HepG2 (cell line): ENCODE measurements around the gene ORMDL3. TPM values are rescaled to one million over a fixed set of nuclear protein-coding genes. Genes with fewer than 3 reads are reported as not detected.

Source experiments
- ATAC-seq: fragments of 200-7000 bp; cut with Tn5 transposase; 3 replicates; pipeline ENCODE4 v1.9.1; 2020; ENCODE audit warnings: mild to moderate bottlenecking, moderate library complexity
- BruUV-seq: library from RNA; stranded (reverse); fragments of 400-500 nt; replicated peaks from 2 replicates; lab custom pipeline; 2021; lab: Mats Ljungman, UMichigan
- CTCF ChIA-PET: fragments of 300-600 bp; formaldehyde crosslinking; extraction: SDS; loops from one replicate; lab custom pipeline; 2021; ENCODE audit warnings: low total read pairs, inconsistent platforms, low intra/inter-chr PET ratio; lab: Yijun Ruan, JAX
- POLR2A ChIA-PET: fragments of 350-600 bp; sonication (Branson Sonifier 250); formaldehyde crosslinking; loops from one replicate; lab custom pipeline; 2020; ENCODE audit warnings: antibody characterized with exemption, inconsistent platforms; lab: Yijun Ruan, JAX
- DNase-seq: peaks from one replicate; pipeline ENCODE4 v3.0.0-alpha.2; 2015; ENCODE audit warnings: low spot score
- FAIRE-seq: peaks from 3 replicates; lab custom pipeline; 2011; peaks lifted over from hg19 to GRCh38; lab: Jason Lieb, UNC
- H2AFZ ChIP-seq: one replicate; pipeline ENCODE4 v1.6.1; 2011; ENCODE audit warnings: low read length, inconsistent platforms
- H3K27ac ChIP-seq: fragments of 300-600 bp; 3 replicates; pipeline ENCODE4 v1.8.0; 2011; ENCODE audit warnings: mixed run types, mild to moderate bottlenecking, mixed read lengths, low read length, inconsistent platforms; ENCODE audit not compliant: insufficient read depth; ENCODE audit errors: extremely low read length
- H3K27me3 ChIP-seq, 2 experiments: fragments of 200-600 bp in 1 of 2; 2 replicates in 1 of 2; 3 replicates in 1 of 2; pipeline versions ENCODE4 v1.6.0 to v1.8.0; 2011; ENCODE audit warnings: low read length in 2 of 2, mild to moderate bottlenecking in 2 of 2, moderate library complexity in 2 of 2, inconsistent platforms in 1 of 2; ENCODE audit not compliant: insufficient read depth in 2 of 2, control insufficient read depth in 1 of 2
- H3K36me3 ChIP-seq, 2 experiments: fragments of 200-600 bp in 1 of 2; replicated peaks in 1 of 2; 2 replicates in 1 of 2; 3 replicates in 1 of 2; pipeline versions ENCODE4 v1.5.1 to v1.8.0; 2011; ENCODE audit warnings: low read length in 2 of 2, inconsistent platforms in 1 of 2; ENCODE audit not compliant: insufficient read depth in 2 of 2, control insufficient read depth in 1 of 2
- H3K4me1 ChIP-seq: 2 replicates; pipeline ENCODE4 v1.5.1; 2012; ENCODE audit warnings: low read length, inconsistent platforms; ENCODE audit not compliant: insufficient read depth
- H3K4me2 ChIP-seq: 2 replicates; pipeline ENCODE4 v1.6.0; 2011; ENCODE audit warnings: low read depth, low read length, inconsistent platforms
- H3K4me3 ChIP-seq, 3 experiments: fragments of 200-600 bp in 1 of 3; sonication (generic), shearing (Covaris generic) in 1 of 3; replicated peaks in 1 of 3; 2 replicates each; pipeline ENCODE4 v1.5.1; 2011 to 2016; ENCODE audit warnings: low read length in 3 of 3, inconsistent platforms in 2 of 3, low read depth in 2 of 3, mild to moderate bottlenecking in 2 of 3, control low read depth in 1 of 3, mixed read lengths in 1 of 3; ENCODE audit not compliant: insufficient read depth in 1 of 3
- H3K79me2 ChIP-seq: one replicate; pipeline ENCODE4 v1.6.1; 2011; ENCODE audit warnings: low read length, inconsistent platforms; ENCODE audit not compliant: insufficient read depth
- H3K9ac ChIP-seq: 2 replicates; pipeline ENCODE4 v1.6.0; 2011; ENCODE audit warnings: mild to moderate bottlenecking, low read depth, low read length, inconsistent platforms; ENCODE audit not compliant: insufficient read depth
- H3K9me3 ChIP-seq: 2 replicates; pipeline ENCODE4 v1.5.1; 2012; ENCODE audit warnings: mild to moderate bottlenecking, low read length
- H4K20me1 ChIP-seq: 2 replicates; pipeline ENCODE4 v1.6.0; 2011; ENCODE audit warnings: inconsistent platforms, mild to moderate bottlenecking, low read length, moderate library complexity; ENCODE audit not compliant: insufficient read depth
- CREB1 ChIP-seq, 2 experiments: fragments of 450-650 bp in 1 of 2; IDR thresholded peaks; 2 replicates each; pipeline ENCODE4 v1.6.1; 2016 to 2017; ENCODE audit warnings: control low read depth in 1 of 2, mild to moderate bottlenecking in 1 of 2, missing compliant biosample characterization in 1 of 2, missing genetic modification characterization in 1 of 2
- FOXM1 ChIP-seq: sonication (generic); formaldehyde crosslinking; IDR thresholded peaks from 2 replicates; pipeline ENCODE4 v1.5.0; 2020; ENCODE audit warnings: missing genetic modification reagents
- HNRNPH1 ChIP-seq: fragments of 200-400 bp; formaldehyde crosslinking; optimal IDR thresholded peaks from 2 replicates; pipeline ENCODE3; 2017; ENCODE audit warnings: mild to moderate bottlenecking, low read depth, low read length
- MEF2D ChIP-seq: sonication (generic); formaldehyde crosslinking; IDR thresholded peaks from 2 replicates; pipeline ENCODE4 v1.5.1; 2020; ENCODE audit warnings: mild to moderate bottlenecking, missing genetic modification reagents
- PAF1 ChIP-seq: IDR thresholded peaks from 2 replicates; pipeline ENCODE4 v1.6.1; 2016; ENCODE audit warnings: missing genetic modification reagents, missing compliant biosample characterization
- SP2 ChIP-seq: sonication (generic); formaldehyde crosslinking; IDR thresholded peaks from 2 replicates; pipeline ENCODE4 v1.5.1; 2020; ENCODE audit warnings: mild to moderate bottlenecking, missing genetic modification reagents
- YEATS2 ChIP-seq: sonication (generic); formaldehyde crosslinking; IDR thresholded peaks from 2 replicates; pipeline ENCODE4 v1.4.0; 2020; ENCODE audit warnings: missing genetic modification reagents, borderline replicate concordance
- ZNF552 ChIP-seq: sonication (generic); formaldehyde crosslinking; IDR thresholded peaks from 2 replicates; pipeline ENCODE4 v1.9.0; 2022; ENCODE audit warnings: missing genetic modification reagents, mild to moderate bottlenecking, borderline replicate concordance
- ZNF776 ChIP-seq: sonication (generic); formaldehyde crosslinking; IDR thresholded peaks from 2 replicates; pipeline ENCODE4 v1.4.0; 2020; ENCODE audit warnings: mild to moderate bottlenecking, missing genetic modification reagents
- ZSCAN21 ChIP-seq: sonication (generic); formaldehyde crosslinking; IDR thresholded peaks from 2 replicates; pipeline ENCODE4 v1.8.0; 2022; ENCODE audit warnings: mild to moderate bottlenecking, missing genetic modification reagents, moderate library complexity, borderline replicate concordance
- WGBS: methylation state at CpG from one replicate; pipeline ENCODE4 v1.1.6; 2017; ENCODE audit warnings: low lambda C conversion rate; 5-methylcytosine and 5-hydroxymethylcytosine counted together
- in situ Hi-C: cut with HindIII; loops from 2 replicates; pipeline ENCODE4 v1.10.0; 2017; ENCODE audit warnings: low pct_unique_long_range_greater_than_20kb; ENCODE audit not compliant: extremely low pct_ligation_motif_present
- intact Hi-C: fragments of 100-400 bp; cut with micrococcal nuclease; formaldehyde crosslinking; loops from one replicate; pipeline ENCODE4 v1.10.0; 2022; ENCODE audit not compliant: unreplicated experiment
- polyA plus RNA-seq, 8 experiments: library from polyadenylated mRNA; depleted of rRNA in 3 of 8; stranded (reverse) in 7 of 8; unstranded in 1 of 8; fragments of >200 nt; fragmentation: Illumina TruSeq in 4 of 8; extraction: Trizol in 4 of 8; gene quantifications; 2 replicates each; pipeline versions ENCODE4 v1.2.1 to v1.2.3, GENCODE V29; 2011 to 2016; ENCODE audit warnings: low read depth in 4 of 8, missing spikeins in 1 of 8, mixed read lengths in 1 of 8; ENCODE audit not compliant: insufficient read depth in 1 of 8
- total RNA-seq, 5 experiments: library from RNA; depleted of rRNA; stranded (reverse); fragments of >200 nt; fragmentation: Illumina TruSeq; extraction: Trizol; gene quantifications; 2 replicates each; pipeline ENCODE4 v1.2.3, GENCODE V29; 2016; ENCODE audit warnings: low read depth in 1 of 5
- TF ChIP-seq, protein P1 (sequence below): sonication (generic); formaldehyde crosslinking; IDR thresholded peaks from 2 replicates; pipeline ENCODE4 v1.5.1; 2020; ENCODE audit warnings: mild to moderate bottlenecking, missing genetic modification reagents, moderate library complexity
- TF ChIP-seq, protein P2 (sequence below), 2 experiments: sonication (generic) in 1 of 2; formaldehyde crosslinking in 1 of 2; IDR thresholded peaks; 2 replicates each; pipeline versions ENCODE4 v1.4.0 to v1.6.1; 2016 to 2020; ENCODE audit warnings: borderline replicate concordance in 1 of 2, low read depth in 1 of 2, mild to moderate bottlenecking in 1 of 2, missing genetic modification reagents in 1 of 2
- TF ChIP-seq, protein P3 (sequence below): sonication (generic); formaldehyde crosslinking; IDR thresholded peaks from 2 replicates; pipeline ENCODE4 v1.8.1; 2023; ENCODE audit warnings: missing genetic modification reagents, inconsistent platforms, borderline replicate concordance

Gene ORMDL3
- total and polyA plus RNA-seq, 2 of the 13 experiments (the other 11 are each of a cell fraction or from before 2014, with no cell fraction given), result 181 to 384 TPM

DNA sequence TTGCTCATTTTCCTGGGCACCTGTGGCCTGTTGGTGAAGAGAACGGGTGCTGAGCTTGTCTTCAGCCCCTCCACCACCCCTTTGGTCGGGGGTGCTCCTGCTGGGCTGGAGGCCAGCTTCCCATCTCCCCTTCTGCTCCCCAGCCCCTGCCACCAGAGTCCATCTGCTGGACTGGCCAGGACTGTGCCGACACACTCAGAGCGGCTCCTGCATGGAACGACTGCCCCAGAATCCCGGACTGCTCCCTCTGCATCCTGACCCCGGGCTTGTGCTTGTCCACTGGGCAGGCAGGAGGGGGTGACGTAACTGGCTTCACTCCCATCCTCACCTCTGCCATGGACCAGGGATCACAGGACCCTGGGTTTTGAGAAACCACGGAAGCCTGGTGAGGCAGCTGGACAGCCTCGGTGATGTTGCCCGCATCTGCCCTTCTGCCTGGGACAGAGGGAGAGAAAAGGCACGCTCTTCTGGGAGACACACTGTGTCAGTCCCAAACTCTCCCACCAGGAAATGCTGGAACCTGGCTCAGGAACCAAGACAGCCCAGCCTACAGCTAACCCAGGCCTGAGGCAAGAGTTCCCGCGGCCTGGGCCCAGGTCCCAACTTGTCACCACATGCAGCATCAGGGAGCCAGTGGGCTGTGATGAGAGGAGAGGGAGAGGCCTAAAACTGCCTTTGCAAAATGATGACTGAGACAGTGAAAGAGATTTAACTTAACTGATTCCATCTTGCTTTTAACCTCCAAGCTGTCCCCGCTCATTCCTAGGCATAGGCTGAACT, 19.3 kb upstream of the ORMDL3 start:
- Histone ChIP-seq H3K27ac (no peak overlapping the region), H3K4me2 (no peak overlapping the region), H3K79me2 (no peaks in the 10 kb centered on the region), H3K9ac (no peak overlapping the region), H2AFZ (no peak overlapping the region), H3K9me3 (no peaks in the 10 kb centered on the region), H3K4me1 (peaks cover 47% of the 10 kb centered on the region), H3K36me3 (no peaks in the 10 kb centered on the region), H4K20me1 (no peaks in the 10 kb centered on the region), H3K4me3 (no peak overlapping the region), H3K27me3 (peaks cover 16 to 37% of the 10 kb centered on the region in 2 experiments; a peak in 3 of 5 replicates)
- POLR2A ChIA-PET, result interaction anchor here (1.6 to 1.7 kb wide), 2 partner anchors 19 to 20 kb away, joined by 5 to 7 read pairs; partner anchors contain the start of genes LRRC3C and ORMDL3
- CTCF ChIA-PET, result no interaction called here
- intact Hi-C loops, result no loop called here
- no TSS peak for BruUV-seq
- in situ Hi-C loops, result no loop called here
- WGBS, result 51% methylated on average over 14 of the region's 15 CpGs
- FAIRE-seq (no peak), ATAC-seq (peak; percentile 11; the same call in 2 of the 3 replicates), DNase-seq (no peak)
- TF ChIP-seq PAF1 (CRISPR knock-in tag) (no peak), YEATS2 (CRISPR knock-in tag) (no peak), HNRNPH1 (no peak), CREB1 (IDR thresholded peaks at IDR 0.05) (0 out of 2 replicates have a peak, but pooled peaks have one; percentile 29), CREB1 (CRISPR knock-in tag; IDR thresholded peaks at IDR 0.05) (no peak), SP2 (CRISPR knock-in tag) (no peak), ZSCAN21 (CRISPR knock-in tag) (no peak), ZNF552 (CRISPR knock-in tag) (no peak), FOXM1 (no peak), MEF2D (CRISPR knock-in tag) (peak; percentile 43; the same call in 1 of the 2 replicates), ZNF776 (CRISPR knock-in tag) (no peak)
- TF ChIP-seq, protein P1, sequence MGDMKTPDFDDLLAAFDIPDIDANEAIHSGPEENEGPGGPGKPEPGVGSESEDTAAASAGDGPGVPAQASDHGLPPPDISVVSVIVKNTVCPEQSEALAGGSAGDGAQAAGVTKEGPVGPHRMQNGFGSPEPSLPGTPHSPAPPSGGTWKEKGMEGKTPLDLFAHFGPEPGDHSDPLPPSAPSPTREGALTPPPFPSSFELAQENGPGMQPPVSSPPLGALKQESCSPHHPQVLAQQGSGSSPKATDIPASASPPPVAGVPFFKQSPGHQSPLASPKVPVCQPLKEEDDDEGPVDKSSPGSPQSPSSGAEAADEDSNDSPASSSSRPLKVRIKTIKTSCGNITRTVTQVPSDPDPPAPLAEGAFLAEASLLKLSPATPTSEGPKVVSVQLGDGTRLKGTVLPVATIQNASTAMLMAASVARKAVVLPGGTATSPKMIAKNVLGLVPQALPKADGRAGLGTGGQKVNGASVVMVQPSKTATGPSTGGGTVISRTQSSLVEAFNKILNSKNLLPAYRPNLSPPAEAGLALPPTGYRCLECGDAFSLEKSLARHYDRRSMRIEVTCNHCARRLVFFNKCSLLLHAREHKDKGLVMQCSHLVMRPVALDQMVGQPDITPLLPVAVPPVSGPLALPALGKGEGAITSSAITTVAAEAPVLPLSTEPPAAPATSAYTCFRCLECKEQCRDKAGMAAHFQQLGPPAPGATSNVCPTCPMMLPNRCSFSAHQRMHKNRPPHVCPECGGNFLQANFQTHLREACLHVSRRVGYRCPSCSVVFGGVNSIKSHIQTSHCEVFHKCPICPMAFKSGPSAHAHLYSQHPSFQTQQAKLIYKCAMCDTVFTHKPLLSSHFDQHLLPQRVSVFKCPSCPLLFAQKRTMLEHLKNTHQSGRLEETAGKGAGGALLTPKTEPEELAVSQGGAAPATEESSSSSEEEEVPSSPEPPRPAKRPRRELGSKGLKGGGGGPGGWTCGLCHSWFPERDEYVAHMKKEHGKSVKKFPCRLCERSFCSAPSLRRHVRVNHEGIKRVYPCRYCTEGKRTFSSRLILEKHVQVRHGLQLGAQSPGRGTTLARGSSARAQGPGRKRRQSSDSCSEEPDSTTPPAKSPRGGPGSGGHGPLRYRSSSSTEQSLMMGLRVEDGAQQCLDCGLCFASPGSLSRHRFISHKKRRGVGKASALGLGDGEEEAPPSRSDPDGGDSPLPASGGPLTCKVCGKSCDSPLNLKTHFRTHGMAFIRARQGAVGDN (CRISPR knock-in tag), result 0 out of 2 replicates have a peak, but pooled peaks have one; percentile 3
- TF ChIP-seq, protein P2, sequence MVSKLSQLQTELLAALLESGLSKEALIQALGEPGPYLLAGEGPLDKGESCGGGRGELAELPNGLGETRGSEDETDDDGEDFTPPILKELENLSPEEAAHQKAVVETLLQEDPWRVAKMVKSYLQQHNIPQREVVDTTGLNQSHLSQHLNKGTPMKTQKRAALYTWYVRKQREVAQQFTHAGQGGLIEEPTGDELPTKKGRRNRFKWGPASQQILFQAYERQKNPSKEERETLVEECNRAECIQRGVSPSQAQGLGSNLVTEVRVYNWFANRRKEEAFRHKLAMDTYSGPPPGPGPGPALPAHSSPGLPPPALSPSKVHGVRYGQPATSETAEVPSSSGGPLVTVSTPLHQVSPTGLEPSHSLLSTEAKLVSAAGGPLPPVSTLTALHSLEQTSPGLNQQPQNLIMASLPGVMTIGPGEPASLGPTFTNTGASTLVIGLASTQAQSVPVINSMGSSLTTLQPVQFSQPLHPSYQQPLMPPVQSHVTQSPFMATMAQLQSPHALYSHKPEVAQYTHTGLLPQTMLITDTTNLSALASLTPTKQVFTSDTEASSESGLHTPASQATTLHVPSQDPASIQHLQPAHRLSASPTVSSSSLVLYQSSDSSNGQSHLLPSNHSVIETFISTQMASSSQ (IDR thresholded peaks at IDR 0.05; ENCODE audit: low read depth), result no peak
- TF ChIP-seq, protein P2 (CRISPR knock-in tag; IDR thresholded peaks at IDR 0.05; ENCODE audit: borderline replicate concordance), result no peak
- TF ChIP-seq, protein P3, sequence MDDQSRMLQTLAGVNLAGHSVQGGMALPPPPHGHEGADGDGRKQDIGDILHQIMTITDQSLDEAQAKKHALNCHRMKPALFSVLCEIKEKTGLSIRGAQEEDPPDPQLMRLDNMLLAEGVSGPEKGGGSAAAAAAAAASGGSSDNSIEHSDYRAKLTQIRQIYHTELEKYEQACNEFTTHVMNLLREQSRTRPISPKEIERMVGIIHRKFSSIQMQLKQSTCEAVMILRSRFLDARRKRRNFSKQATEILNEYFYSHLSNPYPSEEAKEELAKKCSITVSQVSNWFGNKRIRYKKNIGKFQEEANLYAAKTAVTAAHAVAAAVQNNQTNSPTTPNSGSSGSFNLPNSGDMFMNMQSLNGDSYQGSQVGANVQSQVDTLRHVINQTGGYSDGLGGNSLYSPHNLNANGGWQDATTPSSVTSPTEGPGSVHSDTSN, result no peak
